Mammary epithelial cell (primary cell): ENCODE data around the gene UBXN11.

ENCODE experiments used
- EZH2 ChIP-seq: IDR thresholded peaks from 2 replicates; pipeline ENCODE4 v1.6.1; 2012; ENCODE audit warnings: low read length, inconsistent platforms, borderline replicate concordance
- TF ChIP-seq, protein P1 (sequence below), 2 donors: IDR thresholded peaks in 1 of 2; conservative IDR thresholded peaks in 1 of 2; 2 replicates each; pipeline ENCODE4 v1.5.1; 2011 to 2012; ENCODE audit warnings: inconsistent platforms in 2 of 2, low read length in 2 of 2, mild to moderate bottlenecking in 2 of 2, control low read depth in 1 of 2, low read depth in 1 of 2; ENCODE audit not compliant: insufficient read depth in 1 of 2; ENCODE audit errors: extremely low read depth in 1 of 2

DNA sequence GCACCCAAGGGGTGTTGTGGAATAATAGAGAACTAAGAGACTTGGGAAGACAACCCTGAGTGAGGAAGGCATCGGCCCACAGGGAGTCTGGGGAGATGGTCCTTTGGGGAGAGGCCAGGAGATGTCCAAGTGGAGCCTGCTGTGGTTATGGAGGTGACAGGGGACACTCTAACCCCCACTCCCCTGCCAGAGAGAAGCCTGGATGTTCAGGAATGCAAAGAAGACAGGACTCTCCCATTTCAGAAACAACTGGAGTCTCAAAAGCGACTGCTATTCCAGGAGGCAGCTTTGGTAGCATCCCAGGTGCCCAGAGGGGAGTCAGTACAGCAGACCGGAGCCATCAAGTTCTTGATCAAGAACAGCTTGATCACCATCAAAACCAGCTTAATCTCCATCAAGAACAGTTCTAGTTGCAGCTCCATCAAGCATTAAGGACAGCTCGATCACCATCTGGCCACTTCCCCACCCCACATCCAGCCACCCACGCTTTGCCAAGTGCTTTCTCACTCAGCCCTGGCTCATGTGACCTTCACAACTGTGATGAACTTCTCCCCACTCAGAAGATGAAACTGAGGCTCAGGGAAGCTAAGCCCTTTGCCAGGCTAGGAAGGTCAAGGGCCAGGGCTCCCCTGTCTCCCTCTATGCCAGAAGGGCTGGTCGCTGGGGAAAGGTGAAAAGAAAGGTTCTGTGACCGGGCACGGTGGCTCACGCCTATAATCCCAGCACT, 12.1 kb upstream of the UBXN11 start:
- TF ChIP-seq, protein P1, sequence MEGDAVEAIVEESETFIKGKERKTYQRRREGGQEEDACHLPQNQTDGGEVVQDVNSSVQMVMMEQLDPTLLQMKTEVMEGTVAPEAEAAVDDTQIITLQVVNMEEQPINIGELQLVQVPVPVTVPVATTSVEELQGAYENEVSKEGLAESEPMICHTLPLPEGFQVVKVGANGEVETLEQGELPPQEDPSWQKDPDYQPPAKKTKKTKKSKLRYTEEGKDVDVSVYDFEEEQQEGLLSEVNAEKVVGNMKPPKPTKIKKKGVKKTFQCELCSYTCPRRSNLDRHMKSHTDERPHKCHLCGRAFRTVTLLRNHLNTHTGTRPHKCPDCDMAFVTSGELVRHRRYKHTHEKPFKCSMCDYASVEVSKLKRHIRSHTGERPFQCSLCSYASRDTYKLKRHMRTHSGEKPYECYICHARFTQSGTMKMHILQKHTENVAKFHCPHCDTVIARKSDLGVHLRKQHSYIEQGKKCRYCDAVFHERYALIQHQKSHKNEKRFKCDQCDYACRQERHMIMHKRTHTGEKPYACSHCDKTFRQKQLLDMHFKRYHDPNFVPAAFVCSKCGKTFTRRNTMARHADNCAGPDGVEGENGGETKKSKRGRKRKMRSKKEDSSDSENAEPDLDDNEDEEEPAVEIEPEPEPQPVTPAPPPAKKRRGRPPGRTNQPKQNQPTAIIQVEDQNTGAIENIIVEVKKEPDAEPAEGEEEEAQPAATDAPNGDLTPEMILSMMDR (conservative IDR thresholded peaks at IDR 0.05 in 1 of 2, IDR thresholded peaks at IDR 0.05 in 1 of 2; ENCODE audit: extremely low read depth in 1 of 2, insufficient read depth in 1 of 2, low read depth in 1 of 2, low read length in 2 of 2), result no peak
- no peak for TF ChIP-seq EZH2
